GM18858 (cell line): ENCODE data around the gene FLOT1.

Source experiments
- ATAC-seq: cut with Tn5 transposase; IDR thresholded peaks from one replicate; pipeline ENCODE4 v1.9.1; 2021; ENCODE audit not compliant: unreplicated experiment

FLOT1 gene

DNA sequence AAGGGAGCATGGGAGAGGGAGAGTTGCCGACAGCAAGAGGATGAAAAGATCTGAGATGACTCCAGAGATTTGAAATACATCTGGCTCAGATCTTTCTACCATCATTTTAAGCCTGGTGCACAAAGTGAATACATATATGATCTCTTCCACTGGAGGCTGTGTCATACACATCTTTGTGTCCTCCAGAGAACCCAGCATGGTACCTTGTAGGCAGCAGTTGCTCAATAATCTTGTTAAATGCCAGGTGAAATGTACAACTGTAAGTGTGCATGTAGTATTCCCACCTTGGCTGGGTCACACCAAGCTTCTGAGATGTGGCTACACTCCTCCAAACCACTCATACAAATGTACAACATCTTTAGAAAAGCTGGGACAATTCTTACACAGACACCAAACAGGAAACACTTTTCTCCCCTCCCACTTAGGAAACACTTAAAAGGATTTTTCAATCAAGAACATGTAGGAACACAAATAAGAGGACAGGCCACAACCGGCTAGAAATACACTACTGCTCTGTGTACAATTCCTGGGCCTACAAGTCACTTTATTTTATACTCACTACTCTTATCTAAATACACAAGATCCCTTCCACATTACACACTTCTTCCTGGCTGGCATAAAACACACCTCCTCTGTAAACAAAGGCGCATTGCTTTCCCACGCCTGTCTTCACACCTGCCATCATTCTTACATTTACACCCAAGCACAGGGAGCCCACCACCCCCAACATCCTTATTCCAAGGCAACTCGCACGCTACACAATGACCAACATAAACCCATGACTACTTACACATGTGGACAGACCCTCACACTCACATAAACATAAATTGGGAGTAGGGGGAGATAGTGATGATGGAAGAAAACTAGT is 5.6 kb upstream of the FLOT1 start:
- no peak for ATAC-seq

- ATAC-seq = no peak
Observed at GRCh38 chr6:30747300-30747687, 4.8 kb upstream of the FLOT1 start.

- ATAC-seq = no peak
Observed at GRCh38 chr6:30744054-30744805, 1.7 kb upstream of the FLOT1 start, which contains the start of gene IER3. IER3 (minus strand) TSS chr6:30744547; CDS start chr6:30744518, 29 bp downstream.

- ATAC-seq = no peak
Observed at GRCh38 chr6:30743099-30744053, 889 bp upstream of the FLOT1 start.

DNA sequence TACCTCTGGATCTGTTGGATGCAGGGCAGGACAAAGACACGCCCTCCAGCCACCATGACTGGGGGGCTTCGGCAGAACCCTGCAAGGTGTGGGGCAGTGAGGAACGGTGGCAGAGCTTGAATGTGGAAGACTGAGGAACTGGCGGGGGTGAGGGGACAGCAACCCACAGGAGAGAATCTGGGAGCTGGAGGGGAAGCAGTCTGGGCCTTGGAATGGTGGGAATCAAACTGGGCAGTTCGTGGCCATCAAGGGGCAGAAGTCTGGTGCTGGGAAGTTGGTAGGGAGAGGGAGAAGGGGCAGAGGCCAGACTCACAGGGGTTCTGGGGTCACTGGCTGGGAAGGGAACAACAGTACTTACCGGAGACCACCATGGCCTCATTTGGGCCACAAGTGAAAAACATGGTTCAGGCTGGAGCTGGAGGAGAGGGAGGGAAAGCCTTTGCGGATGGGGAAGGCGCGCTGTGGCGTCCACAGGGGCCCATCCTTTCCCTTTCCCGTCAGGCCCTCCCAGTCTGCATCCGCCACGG is 635 bp downstream of the FLOT1 start:
- no peak for ATAC-seq

DNA sequence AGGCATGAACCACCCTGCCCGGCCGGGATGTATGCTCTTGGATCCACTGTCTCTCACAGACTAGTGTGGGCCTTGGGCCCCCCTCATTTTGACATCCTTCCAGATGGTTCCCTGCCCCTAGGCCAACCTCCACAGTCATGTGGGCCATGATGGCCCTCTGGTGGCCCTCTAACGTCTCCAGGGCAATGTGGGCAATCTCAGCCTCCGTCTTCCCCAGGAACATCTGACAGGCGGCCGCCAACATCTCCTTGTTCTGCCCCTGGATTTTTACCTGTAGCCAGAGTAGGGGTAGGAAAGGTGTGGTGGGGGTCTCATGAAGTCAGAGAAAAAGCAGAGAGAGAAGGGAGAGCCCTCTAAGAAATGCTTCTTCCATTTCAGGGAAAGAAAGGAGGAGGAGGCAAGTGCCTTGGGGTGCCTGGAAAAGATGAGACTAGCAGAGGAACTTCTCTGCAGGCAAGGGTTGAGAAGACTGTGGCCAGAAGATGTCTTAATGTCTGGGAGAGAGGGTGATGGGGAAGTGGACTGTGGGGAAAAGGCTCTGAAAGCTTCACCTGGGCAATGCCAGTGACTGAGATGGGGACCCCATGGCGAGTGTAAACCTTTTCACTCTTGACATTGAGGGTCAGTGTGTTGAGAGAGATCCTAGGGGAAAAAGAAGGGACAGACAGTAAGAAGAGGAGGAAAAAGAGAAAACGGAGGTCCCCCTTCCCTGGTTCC is 1.3 kb downstream of the FLOT1 start:
- ATAC-seq = no peak

DNA sequence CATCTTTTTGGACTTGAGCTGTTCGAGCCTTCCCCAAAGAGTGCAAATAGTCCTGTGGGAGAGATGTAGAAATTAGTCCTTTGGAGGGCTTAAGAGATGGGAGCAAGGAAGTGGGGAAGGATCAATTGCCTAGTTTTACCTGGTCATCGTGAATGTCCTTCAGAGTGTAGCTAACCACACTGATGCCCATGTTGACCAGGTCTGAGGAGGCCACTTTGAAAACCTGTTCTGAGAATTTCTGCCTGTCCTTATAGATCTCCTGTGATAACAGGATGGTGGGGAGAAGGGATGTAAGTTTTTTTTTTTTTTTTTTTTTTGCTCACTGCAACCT is 2.0 kb downstream of the FLOT1 start:
- no peak for ATAC-seq

- no peak for ATAC-seq
Observed at GRCh38 chr6:30738532-30738931, 4.0 kb downstream of the FLOT1 start.

DNA sequence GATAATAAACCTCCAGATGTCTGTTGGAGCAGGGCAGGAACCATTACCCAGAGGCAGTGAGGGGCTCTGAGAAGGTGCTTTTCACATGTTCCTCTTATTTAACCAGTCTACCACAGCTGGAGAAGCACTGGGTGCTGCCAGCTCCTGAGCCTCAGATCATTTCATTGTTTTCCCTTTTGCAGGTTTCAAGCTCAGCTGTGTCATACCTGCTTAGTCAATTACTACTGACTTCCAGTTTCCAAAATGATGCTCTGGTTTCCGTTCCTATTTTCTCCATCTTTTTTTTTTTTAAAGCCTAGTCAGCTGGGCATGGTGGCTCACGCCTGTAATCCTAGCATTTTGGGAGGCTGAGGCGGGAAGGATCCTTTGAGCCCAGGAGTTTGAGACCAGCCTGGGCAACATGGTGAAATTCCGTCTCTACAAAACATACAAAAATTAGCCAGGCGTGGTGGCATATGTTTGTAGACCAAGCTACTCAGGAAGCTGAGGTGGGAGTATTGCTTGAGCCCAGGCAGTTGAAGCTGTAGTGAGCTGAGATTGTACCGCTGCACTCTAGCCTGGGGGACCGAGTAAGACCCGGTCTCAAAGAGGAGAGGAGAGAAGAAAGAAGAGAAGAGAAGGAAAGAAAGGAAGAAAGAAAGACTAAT is 6.7 kb downstream of the FLOT1 start:
- ATAC-seq = no peak

GRCh38 chr6:30732237-30732943 is 10.1 kb downstream of the FLOT1 start:
- ATAC-seq = no peak

DNA sequence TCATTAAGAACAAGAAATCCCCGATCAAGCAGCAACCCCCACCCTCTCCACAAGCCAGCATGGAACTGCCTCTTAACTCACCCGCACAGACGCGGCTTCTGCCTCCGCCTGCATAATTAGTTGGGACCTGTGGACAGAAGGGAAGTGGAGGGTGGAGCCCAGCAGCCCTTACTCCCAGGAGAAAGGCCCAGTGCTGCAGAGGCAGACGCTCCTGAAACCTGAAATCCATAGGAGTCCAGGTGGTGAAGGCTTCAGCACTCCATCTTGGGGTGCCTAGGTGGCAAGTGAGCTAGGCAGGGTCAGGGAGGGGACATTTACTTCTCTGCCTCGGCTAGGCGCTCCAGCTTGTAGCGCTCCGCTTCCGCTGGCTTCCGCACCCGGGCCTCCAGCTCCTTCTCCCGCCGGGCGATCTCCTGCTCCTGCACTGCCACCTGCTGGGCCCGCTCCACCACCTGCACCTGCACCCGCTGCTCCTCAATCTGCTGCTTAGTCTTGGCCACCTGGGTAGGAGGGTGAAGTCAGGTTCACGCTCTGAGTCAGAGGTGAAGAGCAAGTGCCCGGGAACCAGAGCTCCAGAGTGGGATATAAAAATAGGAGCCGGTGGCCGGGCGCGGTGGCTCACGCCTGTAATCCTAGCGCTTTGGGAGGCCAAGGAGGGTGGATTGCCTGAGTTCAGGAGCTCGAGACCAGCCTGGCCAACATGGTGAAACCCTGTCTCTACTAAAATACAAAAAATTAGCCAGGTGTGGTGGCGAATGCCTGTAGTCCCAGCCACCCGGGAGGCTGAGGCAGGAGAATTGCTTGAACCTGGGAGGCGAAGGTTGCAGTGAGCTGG is 11.7 kb downstream of the FLOT1 start:
- peak; percentile 41 for ATAC-seq

GRCh38 chr6:30727920-30728553 is 14.4 kb downstream of the FLOT1 start:
- no peak for ATAC-seq

DNA sequence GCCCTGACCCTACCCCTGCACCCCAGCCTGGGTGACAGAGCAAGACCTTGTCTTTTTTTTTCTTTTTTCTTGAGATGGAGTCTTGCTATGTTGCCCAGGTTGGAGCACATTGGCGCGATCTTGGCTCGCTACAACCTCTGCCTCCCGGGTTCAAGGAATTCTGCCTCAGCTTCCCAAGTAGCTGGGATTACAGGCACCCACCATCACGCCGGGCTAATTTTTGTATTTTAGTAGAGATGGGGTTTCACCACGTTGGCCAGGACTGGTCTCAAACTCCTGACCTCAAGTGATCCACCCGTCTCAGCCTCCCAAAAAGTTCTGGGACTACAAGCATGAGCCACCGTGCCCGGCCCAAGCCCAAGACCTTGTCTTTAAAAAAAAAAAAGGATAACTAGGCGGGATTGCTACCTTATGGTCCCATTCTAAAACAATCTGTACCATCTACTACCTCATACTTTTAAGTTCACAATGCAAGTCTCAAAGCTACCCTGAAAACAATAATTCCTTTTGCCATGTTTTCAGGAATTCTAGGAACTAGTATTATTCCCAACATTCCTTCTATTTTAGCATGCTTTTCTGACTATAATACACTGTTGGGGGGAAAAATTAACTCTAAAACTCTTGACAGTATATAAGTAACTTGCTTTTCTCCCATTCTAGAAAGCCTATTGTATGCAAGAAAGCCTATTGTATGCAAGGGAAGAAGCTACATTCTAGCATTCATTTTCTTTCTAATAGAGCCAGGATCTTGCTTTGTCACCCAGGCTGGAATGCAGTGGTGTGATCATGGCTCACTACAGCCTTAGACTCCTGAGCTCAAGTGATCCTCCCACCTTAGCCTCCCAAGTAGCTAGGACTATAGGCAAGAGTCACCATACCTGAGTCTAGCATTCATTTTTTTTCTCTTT is 15.7 kb downstream of the FLOT1 start:
- ATAC-seq = no peak

GRCh38 chr6:30725713-30726505 is 16.6 kb downstream of the FLOT1 start:
- ATAC-seq = no peak

DNA sequence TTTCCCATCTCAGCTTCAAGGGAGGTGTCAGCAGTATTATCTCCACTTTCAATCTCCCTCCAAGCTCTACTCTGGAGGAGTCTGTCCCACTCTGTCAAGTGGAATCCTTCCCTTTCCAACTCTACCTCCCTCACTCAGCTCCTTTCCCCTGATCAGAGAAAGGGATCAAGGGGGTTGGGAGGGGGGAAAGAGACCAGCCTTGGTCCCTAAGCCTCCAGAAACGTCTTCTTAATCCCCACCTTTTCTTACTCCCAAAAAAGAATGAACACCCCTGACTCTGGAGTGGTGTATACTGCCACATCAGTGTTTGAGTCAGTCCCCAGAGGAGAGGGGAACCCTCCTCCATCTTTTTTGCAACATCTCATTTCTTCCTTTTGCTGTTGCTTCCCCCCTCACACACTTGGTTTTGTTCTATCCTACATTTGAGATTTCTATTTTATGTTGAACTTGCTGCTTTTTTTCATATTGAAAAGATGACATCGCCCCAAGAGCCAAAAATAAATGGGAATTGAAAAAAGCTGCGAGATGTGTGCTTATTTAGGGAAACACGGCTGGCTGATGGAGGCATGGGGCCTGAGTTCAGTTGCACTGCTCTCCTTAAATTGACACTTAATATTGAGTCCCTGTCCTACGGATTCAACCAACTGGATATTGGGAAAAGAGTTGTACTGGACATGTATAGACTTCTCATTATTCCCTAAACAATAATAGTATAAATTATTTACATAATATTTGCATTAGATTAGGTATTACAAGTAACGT is 17.4 kb downstream of the FLOT1 start:
- no peak for ATAC-seq
